ENCODE results near the gene TMPRSS11A. TPM values are rescaled to one million over a fixed set of nuclear protein-coding genes. Genes with fewer than 3 reads are reported as not detected.

Gene TMPRSS11A
- total RNA-seq, 1 donor from 2014 or later = not detected

DNA sequence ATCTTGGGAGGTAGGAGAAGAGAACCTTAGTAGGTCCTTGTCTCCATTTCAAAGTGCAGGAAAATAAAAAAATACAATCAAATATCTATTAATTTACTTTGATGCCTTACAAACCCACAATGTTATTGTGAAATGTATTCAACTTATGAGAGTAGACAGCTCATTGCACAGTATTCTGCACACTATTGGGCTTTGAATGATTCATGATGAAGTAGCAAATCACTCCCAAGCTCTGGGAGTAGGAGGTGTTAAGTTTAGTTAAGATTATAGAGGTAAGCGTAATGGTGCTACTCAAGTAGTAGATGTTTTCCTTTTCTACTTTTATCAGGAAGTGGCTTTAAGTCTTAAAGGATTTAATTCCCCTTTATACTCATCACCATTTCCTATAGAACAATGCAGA, 32.8 kb upstream of the TMPRSS11A start:
- no peak overlapping the region for H3K27ac ChIP-seq
- Mint-ChIP-seq H3K9me3 (no peaks in the 10 kb centered on the region), H3K4me3 (no peak overlapping the region), H3K36me3 (no peaks in the 10 kb centered on the region), H3K4me1 (no peaks in the 10 kb centered on the region), H3K27me3 (ENCODE audit: insufficient read depth, low read depth) (no peaks in the 10 kb centered on the region), H3K27ac (no peak overlapping the region)
- no peak for DNase-seq (ENCODE audit: low spot score)
- no peak overlapping the region for H3K9ac ChIP-seq
- no peak for TF ChIP-seq EZH2 (IDR thresholded peaks at IDR 0.05)
- TF ChIP-seq EZH2phosphoT487 (IDR thresholded peaks at IDR 0.05) = no peak
- TF ChIP-seq, protein P1, sequence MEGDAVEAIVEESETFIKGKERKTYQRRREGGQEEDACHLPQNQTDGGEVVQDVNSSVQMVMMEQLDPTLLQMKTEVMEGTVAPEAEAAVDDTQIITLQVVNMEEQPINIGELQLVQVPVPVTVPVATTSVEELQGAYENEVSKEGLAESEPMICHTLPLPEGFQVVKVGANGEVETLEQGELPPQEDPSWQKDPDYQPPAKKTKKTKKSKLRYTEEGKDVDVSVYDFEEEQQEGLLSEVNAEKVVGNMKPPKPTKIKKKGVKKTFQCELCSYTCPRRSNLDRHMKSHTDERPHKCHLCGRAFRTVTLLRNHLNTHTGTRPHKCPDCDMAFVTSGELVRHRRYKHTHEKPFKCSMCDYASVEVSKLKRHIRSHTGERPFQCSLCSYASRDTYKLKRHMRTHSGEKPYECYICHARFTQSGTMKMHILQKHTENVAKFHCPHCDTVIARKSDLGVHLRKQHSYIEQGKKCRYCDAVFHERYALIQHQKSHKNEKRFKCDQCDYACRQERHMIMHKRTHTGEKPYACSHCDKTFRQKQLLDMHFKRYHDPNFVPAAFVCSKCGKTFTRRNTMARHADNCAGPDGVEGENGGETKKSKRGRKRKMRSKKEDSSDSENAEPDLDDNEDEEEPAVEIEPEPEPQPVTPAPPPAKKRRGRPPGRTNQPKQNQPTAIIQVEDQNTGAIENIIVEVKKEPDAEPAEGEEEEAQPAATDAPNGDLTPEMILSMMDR (IDR thresholded peaks at IDR 0.05) = no peak
- H4K20me1 ChIP-seq (ENCODE audit: low read depth) = no peaks in the 10 kb centered on the region
- no peaks in the 10 kb centered on the region for H3F3A ChIP-seq (ENCODE audit: low read depth)
- H3K4me2 ChIP-seq = no peak overlapping the region
- H3K4me1 ChIP-seq = no peaks in the 10 kb centered on the region
- no peak overlapping the region for H3K4me3 ChIP-seq
- H3K27me3 ChIP-seq = no peaks in the 10 kb centered on the region
- no peak overlapping the region for H2AFZ ChIP-seq (replicated peaks)
- H3K36me3 ChIP-seq = no peaks in the 10 kb centered on the region
- H3K9me3 ChIP-seq (ENCODE audit: low read depth) = no peaks in the 10 kb centered on the region
- no peaks in the 10 kb centered on the region for H3K79me2 ChIP-seq (ENCODE audit: low read depth)

DNA sequence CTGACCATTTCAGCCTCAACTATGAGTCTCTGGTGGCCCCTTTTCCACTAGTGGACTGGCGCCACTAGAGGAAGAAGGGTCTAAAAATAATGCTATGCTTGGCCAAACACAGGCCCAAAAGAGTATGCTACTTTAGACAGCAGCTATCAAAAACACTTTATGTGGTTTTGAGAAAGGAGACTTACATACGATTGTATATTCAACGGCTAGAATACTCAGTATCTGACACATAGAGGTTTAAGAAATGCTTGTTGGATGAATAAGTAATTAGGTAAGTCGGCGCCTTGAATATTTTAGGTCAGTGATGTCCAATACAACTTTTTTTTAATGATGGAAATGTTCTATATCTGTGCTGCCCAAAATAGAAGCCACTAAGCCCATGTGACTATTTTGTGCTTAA, 25.7 kb upstream of the TMPRSS11A start:
- H3K9ac ChIP-seq = no peak overlapping the region
- H3K27ac ChIP-seq = no peak overlapping the region

DNA sequence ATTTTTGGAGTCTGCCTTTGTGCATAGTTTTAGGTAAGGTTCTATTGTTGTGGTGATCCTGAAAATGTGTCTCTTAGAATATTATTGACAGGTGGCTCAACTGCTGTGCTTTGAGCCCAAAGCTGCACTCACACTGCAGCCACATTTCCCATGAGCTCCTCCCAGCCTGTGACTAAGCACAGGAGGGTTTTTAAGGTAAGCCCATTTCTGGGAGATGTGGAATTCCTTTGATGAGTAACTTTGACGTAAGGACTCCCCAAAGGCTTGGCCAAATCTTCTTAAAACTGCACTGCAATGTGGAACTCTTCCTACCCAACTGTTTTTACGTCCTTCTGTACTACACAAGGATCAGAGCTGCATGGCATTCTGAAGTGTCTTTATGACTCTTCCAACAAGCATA, 20.0 kb upstream of the TMPRSS11A start:
- TF ChIP-seq, protein P1 (IDR thresholded peaks at IDR 0.05) = no peak
- TF ChIP-seq EZH2phosphoT487 (IDR thresholded peaks at IDR 0.05) (no peak), EZH2 (IDR thresholded peaks at IDR 0.05) (no peak)
- no peaks in the 10 kb centered on the region for H3K36me3 Mint-ChIP-seq
- H3K27ac ChIP-seq = no peak overlapping the region

More for the DNA sequence above, 25.7 kb upstream of the TMPRSS11A start:
- no peak overlapping the region for H3K27ac Mint-ChIP-seq
- no peaks in the 10 kb centered on the region for H3K9me3 Mint-ChIP-seq
- H4K20me1 ChIP-seq (ENCODE audit: low read depth) = no peaks in the 10 kb centered on the region
- H3K79me2 ChIP-seq (ENCODE audit: low read depth) = no peaks in the 10 kb centered on the region
- H3K27me3 Mint-ChIP-seq (ENCODE audit: insufficient read depth, low read depth) = no peaks in the 10 kb centered on the region
- TF ChIP-seq EZH2 (IDR thresholded peaks at IDR 0.05) (no peak), EZH2phosphoT487 (IDR thresholded peaks at IDR 0.05) (no peak)
- TF ChIP-seq, protein P1 (IDR thresholded peaks at IDR 0.05) = no peak
- H3K4me2 ChIP-seq = no peak overlapping the region
- no peaks in the 10 kb centered on the region for H3K36me3 ChIP-seq
- H3F3A ChIP-seq (ENCODE audit: low read depth) = no peaks in the 10 kb centered on the region
- H3K4me3 Mint-ChIP-seq = no peak overlapping the region
- H3K4me1 ChIP-seq = no peaks in the 10 kb centered on the region
- no peak for DNase-seq (ENCODE audit: low spot score)
- H3K27me3 ChIP-seq = no peaks in the 10 kb centered on the region
- H3K4me1 Mint-ChIP-seq = no peaks in the 10 kb centered on the region
- H2AFZ ChIP-seq (replicated peaks) = peak overlapping the region; percentile 47
- no peaks in the 10 kb centered on the region for H3K36me3 Mint-ChIP-seq
- H3K9me3 ChIP-seq (ENCODE audit: low read depth) = no peaks in the 10 kb centered on the region
- H3K4me3 ChIP-seq = no peak overlapping the region

More for the DNA sequence above, 20.0 kb upstream of the TMPRSS11A start:
- Histone ChIP-seq H3K9ac (no peak overlapping the region), H3K79me2 (ENCODE audit: low read depth) (no peaks in the 10 kb centered on the region), H3K4me3 (no peak overlapping the region), H3K27me3 (no peaks in the 10 kb centered on the region), H4K20me1 (ENCODE audit: low read depth) (no peaks in the 10 kb centered on the region), H3F3A (ENCODE audit: low read depth) (no peaks in the 10 kb centered on the region), H3K4me1 (no peaks in the 10 kb centered on the region), H2AFZ (replicated peaks) (no peak overlapping the region), H3K36me3 (no peaks in the 10 kb centered on the region), H3K4me2 (no peak overlapping the region), H3K9me3 (ENCODE audit: low read depth) (no peaks in the 10 kb centered on the region)
- DNase-seq (ENCODE audit: low spot score) = no peak
- H3K27me3 Mint-ChIP-seq (ENCODE audit: insufficient read depth, low read depth) = no peaks in the 10 kb centered on the region
- no peaks in the 10 kb centered on the region for H3K4me1 Mint-ChIP-seq
- no peaks in the 10 kb centered on the region for H3K9me3 Mint-ChIP-seq
- no peak overlapping the region for H3K27ac Mint-ChIP-seq
- H3K4me3 Mint-ChIP-seq = no peak overlapping the region

Measured in neural progenitor cell (in vitro differentiated cells).